ENCODE data around the gene TIMM9.

- TF ChIP-seq CREB1 (IDR thresholded peaks at IDR 0.05; ENCODE audit: low read depth) (no peak), TEAD4 (IDR thresholded peaks at IDR 0.05) (no peak), EGR1 (IDR thresholded peaks at IDR 0.05) (no peak), EP300 (IDR thresholded peaks at IDR 0.05; ENCODE audit: borderline replicate concordance) (no peak), CEBPB (IDR thresholded peaks at IDR 0.05) (no peak), FOXM1 (IDR thresholded peaks at IDR 0.05; ENCODE audit: borderline replicate concordance, low read depth) (no peak), YY1 (IDR thresholded peaks at IDR 0.05; ENCODE audit: low read depth) (no peak), ZBTB7A (IDR thresholded peaks at IDR 0.05; ENCODE audit: low read depth) (no peak)
- TF ChIP-seq, protein P1, sequence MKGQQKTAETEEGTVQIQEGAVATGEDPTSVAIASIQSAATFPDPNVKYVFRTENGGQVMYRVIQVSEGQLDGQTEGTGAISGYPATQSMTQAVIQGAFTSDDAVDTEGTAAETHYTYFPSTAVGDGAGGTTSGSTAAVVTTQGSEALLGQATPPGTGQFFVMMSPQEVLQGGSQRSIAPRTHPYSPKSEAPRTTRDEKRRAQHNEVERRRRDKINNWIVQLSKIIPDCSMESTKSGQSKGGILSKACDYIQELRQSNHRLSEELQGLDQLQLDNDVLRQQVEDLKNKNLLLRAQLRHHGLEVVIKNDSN (IDR thresholded peaks at IDR 0.05): peak; percentile 41
Measured at GRCh38 chr14:58465421-58465820, 38.1 kb upstream of the TIMM9 start.
